Astrocyte of the spinal cord (primary cell): Measurements from ENCODE around the gene DEXI.
A peak's percentile ranks its signal among the peaks of the same experiment; 100 is the strongest.

ENCODE experiments used
- DNase-seq: peaks from one replicate; pipeline ENCODE4 v3.0.0; 2011; ENCODE audit warnings: low read depth, low spot score
- H3K4me3 ChIP-seq: 2 replicates; pipeline ENCODE4 v1.5.1; 2011; ENCODE audit warnings: low read depth, mild to moderate bottlenecking, low read length, moderate library complexity
- in situ Hi-C: cut with HindIII; loops from 2 replicates; pipeline ENCODE4 v1.10.0; 2017; ENCODE audit warnings: low sequenced_read_pairs
- TF ChIP-seq, protein P1 (sequence below): IDR thresholded peaks from 2 replicates; pipeline ENCODE4 v1.5.1; 2012; ENCODE audit warnings: low read depth, mild to moderate bottlenecking, low read length, inconsistent platforms

Gene DEXI

DNA sequence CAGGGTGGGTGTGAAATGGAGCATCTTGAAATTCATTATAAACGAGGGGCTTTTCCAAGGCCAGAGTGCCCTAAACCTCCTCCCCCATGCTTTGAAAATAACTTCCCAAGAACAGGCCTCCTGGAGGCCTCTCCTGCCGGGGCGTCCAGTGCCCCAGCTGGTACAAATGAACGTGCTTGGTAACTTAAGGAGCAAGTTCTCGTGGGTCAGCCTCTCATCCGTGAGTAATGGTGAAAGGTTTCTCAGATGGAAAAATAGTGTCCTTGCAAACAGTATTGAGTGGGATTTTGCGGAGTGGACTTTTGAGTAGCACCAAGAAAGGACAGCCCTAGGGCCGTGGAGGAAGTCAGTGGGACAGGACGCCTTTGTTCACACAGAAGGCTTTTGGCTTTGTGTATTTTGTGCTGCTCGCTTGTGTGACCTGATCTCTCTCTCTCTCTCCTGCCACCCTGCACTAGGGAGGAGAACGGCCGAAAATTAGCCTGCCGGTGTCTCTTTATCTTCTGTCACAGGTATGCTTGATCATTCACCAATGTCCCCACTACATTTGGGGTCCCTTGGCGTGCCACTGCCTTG lies 36.7 kb upstream of the DEXI start:
- no peak overlapping the region for H3K4me3 ChIP-seq
- in situ Hi-C loops, result no loop called here
- DNase-seq, result no peak
- TF ChIP-seq, protein P1, sequence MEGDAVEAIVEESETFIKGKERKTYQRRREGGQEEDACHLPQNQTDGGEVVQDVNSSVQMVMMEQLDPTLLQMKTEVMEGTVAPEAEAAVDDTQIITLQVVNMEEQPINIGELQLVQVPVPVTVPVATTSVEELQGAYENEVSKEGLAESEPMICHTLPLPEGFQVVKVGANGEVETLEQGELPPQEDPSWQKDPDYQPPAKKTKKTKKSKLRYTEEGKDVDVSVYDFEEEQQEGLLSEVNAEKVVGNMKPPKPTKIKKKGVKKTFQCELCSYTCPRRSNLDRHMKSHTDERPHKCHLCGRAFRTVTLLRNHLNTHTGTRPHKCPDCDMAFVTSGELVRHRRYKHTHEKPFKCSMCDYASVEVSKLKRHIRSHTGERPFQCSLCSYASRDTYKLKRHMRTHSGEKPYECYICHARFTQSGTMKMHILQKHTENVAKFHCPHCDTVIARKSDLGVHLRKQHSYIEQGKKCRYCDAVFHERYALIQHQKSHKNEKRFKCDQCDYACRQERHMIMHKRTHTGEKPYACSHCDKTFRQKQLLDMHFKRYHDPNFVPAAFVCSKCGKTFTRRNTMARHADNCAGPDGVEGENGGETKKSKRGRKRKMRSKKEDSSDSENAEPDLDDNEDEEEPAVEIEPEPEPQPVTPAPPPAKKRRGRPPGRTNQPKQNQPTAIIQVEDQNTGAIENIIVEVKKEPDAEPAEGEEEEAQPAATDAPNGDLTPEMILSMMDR, result no peak

DNA sequence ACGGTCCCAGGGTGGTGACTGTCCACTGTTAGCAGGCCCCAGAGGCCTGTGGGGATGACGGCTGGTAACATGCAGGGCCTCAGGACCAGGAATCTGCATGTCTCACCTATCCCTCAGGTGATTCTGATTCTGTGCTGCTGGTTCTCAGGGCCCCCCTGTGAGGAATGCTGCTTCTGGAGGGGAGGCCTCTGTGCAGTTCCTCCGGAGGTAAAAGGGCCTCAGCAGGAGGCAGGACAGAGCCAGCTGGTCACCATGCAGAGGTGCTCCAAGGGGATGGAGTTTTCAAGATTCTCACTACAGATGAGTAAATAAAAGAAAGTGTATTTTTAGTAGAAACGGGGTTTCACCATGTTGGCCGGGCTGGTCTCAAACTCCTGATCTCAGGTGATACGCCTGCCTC lies 35.9 kb upstream of the DEXI start:
- in situ Hi-C loops, result no loop called here
- no peak overlapping the region for H3K4me3 ChIP-seq
- DNase-seq, result no peak
- TF ChIP-seq, protein P1, result no peak

DNA sequence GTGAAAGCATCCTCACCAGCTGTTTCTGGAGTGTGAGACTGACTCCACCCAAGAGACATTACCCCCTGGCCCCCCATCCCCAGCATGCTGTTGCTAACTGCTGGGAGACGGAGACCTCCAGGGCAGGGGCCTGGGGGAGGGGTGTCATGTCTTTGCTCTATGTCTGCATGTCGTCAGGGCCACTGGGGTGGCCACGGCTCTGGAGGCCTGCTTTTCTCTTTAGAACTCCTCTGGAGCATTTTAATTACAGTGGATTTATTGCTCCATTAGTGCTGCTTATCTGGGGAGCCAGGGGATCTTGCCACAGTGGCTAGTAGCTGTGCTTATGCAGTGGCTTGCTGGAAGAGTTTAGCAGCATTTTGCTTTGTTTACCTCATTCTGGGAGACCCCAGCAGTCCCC lies 34.4 kb upstream of the DEXI start:
- DNase-seq, result no peak
- no peak overlapping the region for H3K4me3 ChIP-seq
- in situ Hi-C loops, result no loop called here
- TF ChIP-seq, protein P1, result no peak

DNA sequence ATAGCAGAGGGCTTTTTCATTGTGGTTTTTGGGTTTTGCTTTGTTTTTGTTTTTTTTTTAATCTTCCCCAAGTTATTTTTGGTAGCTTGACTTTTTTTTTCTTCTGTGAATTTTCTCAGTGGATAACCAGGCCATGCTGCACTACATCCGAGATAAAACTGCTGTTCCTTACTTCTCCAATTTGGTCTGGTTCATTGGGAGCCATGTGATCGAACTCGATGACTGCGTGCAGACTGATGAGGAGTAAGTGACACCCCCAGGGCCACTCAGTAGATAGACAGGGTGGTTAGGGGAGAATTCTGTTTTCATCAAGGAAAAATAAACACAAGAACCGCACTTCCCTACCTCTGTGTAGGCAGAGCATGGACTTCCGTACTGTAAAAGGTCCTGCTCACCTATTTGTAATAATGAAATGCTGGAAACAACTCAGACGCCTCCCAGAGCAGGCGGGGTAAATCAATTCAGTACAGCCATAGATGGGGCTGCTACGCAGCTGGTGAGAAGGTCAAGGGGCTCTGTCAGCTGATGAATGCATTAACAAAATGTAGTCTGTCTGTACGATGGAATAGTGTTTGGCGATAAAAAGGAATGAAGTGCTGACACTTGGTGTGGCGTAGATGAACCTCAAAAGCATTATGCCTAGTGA lies 30.7 kb upstream of the DEXI start:
- DNase-seq, result no peak
- in situ Hi-C loops, result no loop called here
- TF ChIP-seq, protein P1, result no peak
- H3K4me3 ChIP-seq, result no peak overlapping the region

DNA sequence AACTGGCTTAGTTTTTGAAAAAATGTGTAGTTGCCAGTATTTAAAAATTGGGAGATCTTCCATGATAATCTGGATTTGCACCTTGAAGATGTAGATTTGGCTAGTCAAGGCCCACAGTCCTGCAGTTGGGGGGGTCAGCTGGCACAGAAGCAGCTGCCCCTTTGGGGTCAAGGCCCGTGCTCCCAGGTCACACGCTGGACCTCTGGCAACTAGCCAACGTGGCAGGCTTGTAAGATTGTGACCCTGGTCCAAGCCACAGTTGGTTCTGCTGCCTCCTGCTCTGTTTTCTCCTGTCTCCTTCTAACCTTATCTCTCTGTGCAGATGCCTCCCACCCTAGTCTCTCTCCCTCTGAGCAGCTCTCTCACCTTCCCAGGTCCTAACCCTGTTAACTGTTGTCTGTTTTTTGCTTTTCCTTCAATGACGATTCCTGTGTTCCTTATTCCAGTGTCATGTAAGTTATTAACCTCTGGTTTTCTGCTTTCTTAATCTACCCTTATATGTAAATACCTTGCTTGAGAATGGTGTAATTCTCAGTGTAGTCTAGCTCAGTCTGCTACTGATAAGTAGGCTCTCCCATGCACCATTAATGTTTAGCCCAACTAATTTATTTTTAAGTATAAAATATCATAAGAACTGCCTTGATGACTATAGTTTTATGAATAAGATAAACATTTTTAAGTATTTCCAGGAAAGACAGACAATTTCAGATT lies 30.0 kb upstream of the DEXI start:
- DNase-seq, result no peak
- TF ChIP-seq, protein P1, result no peak
- in situ Hi-C loops, result no loop called here
- no peak overlapping the region for H3K4me3 ChIP-seq

DNA sequence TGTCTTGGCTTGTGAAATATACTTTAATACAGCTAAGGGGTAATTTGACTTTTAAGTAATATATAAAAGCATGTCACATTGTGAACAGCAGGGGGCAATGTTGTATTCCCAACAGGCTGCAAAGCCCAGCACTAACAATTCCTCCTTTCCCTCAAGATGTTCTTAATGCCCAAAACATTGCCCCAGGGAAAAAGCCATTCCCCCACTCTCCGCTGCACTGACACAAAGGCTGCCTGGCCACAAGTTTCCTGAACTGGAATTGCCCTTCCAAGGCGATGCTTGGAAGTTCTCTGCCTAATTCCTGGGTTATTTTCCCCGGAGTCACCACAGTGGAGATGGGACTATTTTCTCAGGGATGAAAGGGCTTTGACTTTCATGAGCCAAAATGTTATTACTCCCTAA lies 29.3 kb upstream of the DEXI start:
- H3K4me3 ChIP-seq, result no peak overlapping the region
- peak; percentile 89 for DNase-seq
- TF ChIP-seq, protein P1, result peak; percentile 64
- in situ Hi-C loops, result no loop called here
